ENCODE data around the gene AKIRIN2. TPM values are rescaled to one million over a fixed set of nuclear protein-coding genes. Genes with fewer than 3 reads are reported as not detected.

Gene AKIRIN2
- total and polyA plus RNA-seq, 4 donors, result 11.0 to 18.8 (median 14.4) TPM

DNA sequence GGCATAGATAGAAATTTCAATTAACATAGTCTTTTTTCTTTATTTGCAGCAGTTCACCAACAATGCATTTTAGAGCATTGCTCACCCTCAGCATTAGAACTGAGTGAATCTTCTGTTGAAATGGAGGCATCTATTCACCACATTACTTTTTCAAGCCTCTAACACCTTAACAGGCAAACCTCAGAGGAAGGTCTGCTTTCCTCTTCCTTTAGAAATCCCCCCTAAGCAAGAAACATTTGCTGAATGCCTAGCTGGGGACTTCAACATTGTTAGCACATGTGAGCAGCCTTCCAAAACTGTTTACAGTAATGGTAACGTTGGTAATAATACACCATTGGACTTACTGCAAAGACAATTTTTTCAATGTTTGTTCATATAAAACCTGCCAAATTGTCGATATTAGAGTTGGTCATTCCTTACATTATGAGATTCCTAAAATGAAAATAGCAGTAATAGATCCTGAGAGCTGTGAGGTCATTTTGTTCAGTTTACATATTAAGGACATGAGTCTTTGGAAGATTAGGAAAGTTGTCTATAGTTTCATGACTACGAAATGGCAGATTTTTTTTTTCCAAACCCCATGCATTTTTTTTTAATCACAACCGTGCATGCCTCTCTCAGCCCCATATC is 20.6 kb upstream of the AKIRIN2 start:
- Histone ChIP-seq H3K9ac (ENCODE audit: low read depth in 1 of 2, low read length in 2 of 2) (no peak overlapping the region), H3K9me3 (ENCODE audit: control insufficient read depth in 4 of 4, low read length in 3 of 4) (no peaks in the 10 kb centered on the region), H3K36me3 (ENCODE audit: control insufficient read depth in 4 of 4, insufficient read depth in 3 of 4, low read depth in 1 of 4, low read length in 3 of 4) (no peaks in the 10 kb centered on the region), H3K4me3 (ENCODE audit: low read depth in 1 of 3, low read length in 3 of 3) (no peak overlapping the region), H3K27ac (ENCODE audit: low read depth in 1 of 2, low read length in 2 of 2) (peak overlapping the region; percentile 62 to 87), H3K4me1 (ENCODE audit: control insufficient read depth in 4 of 4, insufficient read depth in 4 of 4, low read length in 3 of 4) (peaks cover 3 to 14% (median 8%) of the 10 kb centered on the region in 4 donors), H3K27me3 (ENCODE audit: control insufficient read depth in 4 of 4, insufficient read depth in 4 of 4, low read length in 3 of 4) (no peaks in the 10 kb centered on the region)
- 47% methylated on average over 4 of the region's 4 CpGs for WGBS
- TF ChIP-seq EGR1 (IDR thresholded peaks at IDR 0.05; ENCODE audit: low read depth in 2 of 2), result no peak
- no peak for TF ChIP-seq ATF3 (IDR thresholded peaks at IDR 0.05)
- no peak for TF ChIP-seq SP1 (IDR thresholded peaks at IDR 0.05)
- no peak for TF ChIP-seq CTCF (IDR thresholded peaks at IDR 0.05; ENCODE audit: low read depth, low read length, missing input control)
- TF ChIP-seq, protein P1, sequence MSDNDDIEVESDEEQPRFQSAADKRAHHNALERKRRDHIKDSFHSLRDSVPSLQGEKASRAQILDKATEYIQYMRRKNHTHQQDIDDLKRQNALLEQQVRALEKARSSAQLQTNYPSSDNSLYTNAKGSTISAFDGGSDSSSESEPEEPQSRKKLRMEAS (IDR thresholded peaks at IDR 0.05), result no peak
- no peak for TF ChIP-seq RAD21 (IDR thresholded peaks at IDR 0.05)
- no peak for TF ChIP-seq GABPA (IDR thresholded peaks at IDR 0.05 in 1 of 2, conservative IDR thresholded peaks at IDR 0.05 in 1 of 2)
- no peak for TF ChIP-seq JUND (IDR thresholded peaks at IDR 0.05)
- no peak for TF ChIP-seq YY1 (IDR thresholded peaks at IDR 0.05)
- TF ChIP-seq HNF4A (conservative IDR thresholded peaks at IDR 0.05), result no peak
- TF ChIP-seq ZBTB33 (IDR thresholded peaks at IDR 0.05), result no peak
- TF ChIP-seq, protein P2, sequence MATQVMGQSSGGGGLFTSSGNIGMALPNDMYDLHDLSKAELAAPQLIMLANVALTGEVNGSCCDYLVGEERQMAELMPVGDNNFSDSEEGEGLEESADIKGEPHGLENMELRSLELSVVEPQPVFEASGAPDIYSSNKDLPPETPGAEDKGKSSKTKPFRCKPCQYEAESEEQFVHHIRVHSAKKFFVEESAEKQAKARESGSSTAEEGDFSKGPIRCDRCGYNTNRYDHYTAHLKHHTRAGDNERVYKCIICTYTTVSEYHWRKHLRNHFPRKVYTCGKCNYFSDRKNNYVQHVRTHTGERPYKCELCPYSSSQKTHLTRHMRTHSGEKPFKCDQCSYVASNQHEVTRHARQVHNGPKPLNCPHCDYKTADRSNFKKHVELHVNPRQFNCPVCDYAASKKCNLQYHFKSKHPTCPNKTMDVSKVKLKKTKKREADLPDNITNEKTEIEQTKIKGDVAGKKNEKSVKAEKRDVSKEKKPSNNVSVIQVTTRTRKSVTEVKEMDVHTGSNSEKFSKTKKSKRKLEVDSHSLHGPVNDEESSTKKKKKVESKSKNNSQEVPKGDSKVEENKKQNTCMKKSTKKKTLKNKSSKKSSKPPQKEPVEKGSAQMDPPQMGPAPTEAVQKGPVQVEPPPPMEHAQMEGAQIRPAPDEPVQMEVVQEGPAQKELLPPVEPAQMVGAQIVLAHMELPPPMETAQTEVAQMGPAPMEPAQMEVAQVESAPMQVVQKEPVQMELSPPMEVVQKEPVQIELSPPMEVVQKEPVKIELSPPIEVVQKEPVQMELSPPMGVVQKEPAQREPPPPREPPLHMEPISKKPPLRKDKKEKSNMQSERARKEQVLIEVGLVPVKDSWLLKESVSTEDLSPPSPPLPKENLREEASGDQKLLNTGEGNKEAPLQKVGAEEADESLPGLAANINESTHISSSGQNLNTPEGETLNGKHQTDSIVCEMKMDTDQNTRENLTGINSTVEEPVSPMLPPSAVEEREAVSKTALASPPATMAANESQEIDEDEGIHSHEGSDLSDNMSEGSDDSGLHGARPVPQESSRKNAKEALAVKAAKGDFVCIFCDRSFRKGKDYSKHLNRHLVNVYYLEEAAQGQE (IDR thresholded peaks at IDR 0.05), result no peak
- TF ChIP-seq TAF1 (conservative IDR thresholded peaks at IDR 0.05), result no peak
- no peak for TF ChIP-seq HNF4G (IDR thresholded peaks at IDR 0.05)
- DNase-seq (ENCODE audit: low spot score), result no peak

DNA sequence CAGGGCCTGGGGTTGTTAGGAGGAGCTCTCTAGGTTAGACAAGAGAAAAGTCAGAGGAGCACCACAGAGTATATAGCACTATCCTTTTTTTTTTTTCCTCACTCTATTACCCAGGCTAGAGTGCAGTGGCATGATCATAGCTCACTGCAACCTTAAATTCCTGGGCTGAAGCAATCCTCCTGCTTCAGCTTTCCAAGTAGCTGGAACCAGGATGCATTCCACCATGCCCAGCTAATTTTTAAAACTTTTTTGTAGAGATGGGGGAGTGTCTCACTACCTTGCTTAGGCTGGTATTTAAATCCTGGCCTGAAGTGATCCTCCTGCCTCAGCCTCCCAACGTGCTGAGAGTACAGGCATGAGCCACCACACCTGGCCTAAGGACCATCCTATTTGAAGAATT is 19.3 kb upstream of the AKIRIN2 start:
- Histone ChIP-seq H3K4me3 (ENCODE audit: low read depth in 1 of 3, low read length in 3 of 3) (no peak overlapping the region), H3K4me1 (ENCODE audit: control insufficient read depth in 4 of 4, insufficient read depth in 4 of 4, low read length in 3 of 4) (peaks cover 3 to 14% (median 8%) of the 10 kb centered on the region in 4 donors), H3K27ac (ENCODE audit: low read depth in 1 of 2, low read length in 2 of 2) (no peak overlapping the region), H3K27me3 (ENCODE audit: control insufficient read depth in 4 of 4, insufficient read depth in 4 of 4, low read length in 3 of 4) (no peaks in the 10 kb centered on the region), H3K9ac (ENCODE audit: low read depth in 1 of 2, low read length in 2 of 2) (no peak overlapping the region), H3K9me3 (ENCODE audit: control insufficient read depth in 4 of 4, low read length in 3 of 4) (no peaks in the 10 kb centered on the region), H3K36me3 (ENCODE audit: control insufficient read depth in 4 of 4, insufficient read depth in 3 of 4, low read depth in 1 of 4, low read length in 3 of 4) (no peaks in the 10 kb centered on the region)
- DNase-seq (ENCODE audit: low spot score), result no peak
- WGBS, result 97% methylated on average over 1 of the region's 1 CpG
- no peak for TF ChIP-seq GABPA (IDR thresholded peaks at IDR 0.05 in 1 of 2, conservative IDR thresholded peaks at IDR 0.05 in 1 of 2)
- TF ChIP-seq, protein P1 (IDR thresholded peaks at IDR 0.05), result no peak
- no peak for TF ChIP-seq HNF4A (conservative IDR thresholded peaks at IDR 0.05)
- no peak for TF ChIP-seq ATF3 (IDR thresholded peaks at IDR 0.05)
- no peak for TF ChIP-seq ZBTB33 (IDR thresholded peaks at IDR 0.05)
- no peak for TF ChIP-seq CTCF (IDR thresholded peaks at IDR 0.05; ENCODE audit: low read depth, low read length, missing input control)
- no peak for TF ChIP-seq YY1 (IDR thresholded peaks at IDR 0.05)
- no peak for TF ChIP-seq RXRA (IDR thresholded peaks at IDR 0.05)
